HG02884 (cell line): ENCODE results near the gene CLCN3.
"Not testable (repeated sequence)": the region's sequence is repeated elsewhere in the genome, so short reads cannot be mapped to it uniquely, and the experiment has no call there.

Experiments used
- ATAC-seq: cut with Tn5 transposase; IDR thresholded peaks from one replicate; pipeline ENCODE4 v1.9.1; 2021; ENCODE audit warnings: mild to moderate bottlenecking, moderate library complexity; ENCODE audit not compliant: unreplicated experiment

Gene CLCN3

DNA sequence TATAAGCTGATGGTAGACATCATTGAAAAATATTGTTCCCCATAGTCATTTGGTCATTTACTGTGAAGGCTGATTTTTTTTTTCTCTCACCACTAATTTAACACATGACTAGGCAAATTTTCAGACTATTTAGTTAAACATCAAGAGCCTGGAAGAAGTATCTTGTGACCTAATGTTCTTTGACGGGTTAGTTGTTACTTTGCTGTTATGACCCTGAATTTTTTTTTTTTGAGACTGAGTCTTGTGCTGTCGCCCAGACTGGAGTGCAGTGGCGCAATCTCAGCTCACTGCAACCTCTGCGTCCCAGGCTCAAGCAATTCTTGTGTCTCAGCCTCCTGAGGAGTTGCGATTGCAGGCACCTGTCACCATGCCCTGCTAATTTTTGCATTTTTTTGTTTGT is 70.4 kb downstream of the CLCN3 start:
- ATAC-seq, result no peak

DNA sequence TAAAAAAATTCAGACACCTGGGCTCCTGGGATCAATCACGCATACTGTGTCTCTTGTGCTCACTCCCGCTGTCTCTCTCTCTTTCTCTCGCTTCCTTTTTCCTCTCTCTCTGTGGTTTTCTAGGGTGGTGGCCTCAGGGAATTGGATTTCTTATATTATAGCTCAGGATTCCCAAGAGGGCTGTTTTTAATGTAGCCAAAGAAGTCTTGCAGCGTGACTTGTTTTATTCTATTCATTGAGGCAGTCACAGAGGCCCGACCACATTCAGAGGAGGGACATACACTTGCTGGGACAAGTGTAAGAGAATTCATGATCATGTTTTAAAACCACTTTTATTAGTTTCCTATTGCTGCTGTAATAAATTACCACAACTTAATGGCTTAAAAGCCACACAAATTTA is 78.0 kb downstream of the CLCN3 start:
- ATAC-seq, result no peak

DNA sequence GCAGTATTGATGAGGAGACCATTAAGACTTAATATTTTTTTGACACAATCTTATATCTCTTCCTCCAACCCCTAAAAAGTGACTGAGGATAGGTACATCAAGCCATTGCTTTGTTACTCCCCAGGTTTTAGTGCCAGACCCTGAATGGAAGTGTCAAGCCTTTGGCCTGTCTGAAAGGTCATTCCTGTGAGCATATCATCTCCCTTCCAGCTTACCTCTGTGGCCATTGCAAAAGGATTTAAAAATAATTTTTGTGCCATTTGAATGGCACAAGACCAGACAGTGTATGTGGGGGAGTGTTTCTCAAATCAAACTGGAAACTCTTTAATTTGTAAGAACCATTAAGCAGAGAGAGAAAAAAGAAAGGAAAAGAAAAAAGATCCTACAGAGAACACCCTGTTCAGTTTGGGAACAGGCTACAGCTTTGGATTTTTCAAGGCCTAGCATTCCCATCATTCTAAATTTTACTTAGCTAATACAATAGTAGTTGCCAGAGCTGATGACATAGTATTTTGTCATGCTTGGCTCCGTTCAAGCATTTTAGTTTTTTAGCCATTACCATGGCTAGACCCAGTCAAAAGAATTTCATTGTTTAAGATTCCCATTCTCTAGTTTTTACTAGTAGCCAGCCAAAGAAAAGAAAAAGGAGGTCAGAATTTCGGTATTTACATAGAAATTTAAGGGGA is 87.7 kb downstream of the CLCN3 start:
- ATAC-seq, result no peak

DNA sequence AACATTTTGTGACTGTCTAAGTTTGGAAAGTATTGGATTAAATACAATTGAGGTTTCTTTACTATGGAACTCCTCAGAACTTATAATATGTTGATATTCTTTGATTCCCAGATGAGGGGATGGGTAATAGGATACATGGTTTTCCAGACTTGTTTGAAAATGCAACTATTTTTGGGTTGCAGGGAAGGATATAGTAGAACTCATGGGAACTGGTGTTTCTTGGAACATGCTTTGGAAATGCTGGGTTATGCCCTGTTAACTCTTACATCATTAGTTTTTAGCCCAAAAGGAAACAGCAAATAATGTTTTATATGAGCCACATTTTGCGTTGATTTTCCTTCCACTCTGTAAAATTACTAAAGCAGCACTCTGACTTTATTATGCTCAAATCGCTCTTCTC is 95.4 kb downstream of the CLCN3 start:
- no peak for ATAC-seq

DNA sequence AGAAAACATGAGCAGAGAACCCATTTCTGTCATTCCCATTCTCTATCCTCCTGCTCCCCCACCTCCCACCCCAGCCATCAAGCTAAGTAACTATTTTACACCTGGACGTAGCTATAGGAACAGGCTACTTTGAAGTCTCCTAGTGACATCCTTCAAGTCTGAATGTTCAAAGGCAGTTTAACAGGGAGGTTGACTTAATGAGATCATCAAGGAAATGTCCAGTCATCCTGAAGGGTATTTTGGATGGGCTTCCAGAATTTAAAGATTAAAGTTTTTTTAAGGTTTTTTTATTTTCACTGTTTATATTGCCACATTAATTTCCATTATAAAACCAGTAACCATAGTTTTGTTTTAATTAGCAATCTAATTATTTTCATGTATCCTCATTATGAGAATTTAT is 96.3 kb downstream of the CLCN3 start:
- no peak for ATAC-seq

DNA sequence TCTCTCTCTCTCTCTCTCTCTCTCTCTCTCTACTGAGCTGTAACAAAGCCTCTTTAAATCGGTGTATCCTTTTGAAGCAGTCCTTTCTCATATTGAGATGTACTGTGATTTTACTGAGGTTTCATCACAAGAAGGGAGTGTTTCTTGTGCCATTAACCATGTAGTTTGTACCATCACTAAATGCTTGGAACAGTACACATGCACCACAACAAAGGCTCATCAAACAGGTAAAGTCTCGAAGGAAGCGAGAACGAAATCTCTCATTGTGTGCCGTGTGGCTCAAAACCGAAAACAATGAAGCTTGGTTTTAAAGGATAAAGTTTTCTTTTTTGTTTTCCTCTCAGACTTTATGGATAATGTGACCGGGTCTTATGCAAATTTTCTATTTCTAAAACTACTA is 100.2 kb downstream of the CLCN3 start:
- no peak for ATAC-seq

DNA sequence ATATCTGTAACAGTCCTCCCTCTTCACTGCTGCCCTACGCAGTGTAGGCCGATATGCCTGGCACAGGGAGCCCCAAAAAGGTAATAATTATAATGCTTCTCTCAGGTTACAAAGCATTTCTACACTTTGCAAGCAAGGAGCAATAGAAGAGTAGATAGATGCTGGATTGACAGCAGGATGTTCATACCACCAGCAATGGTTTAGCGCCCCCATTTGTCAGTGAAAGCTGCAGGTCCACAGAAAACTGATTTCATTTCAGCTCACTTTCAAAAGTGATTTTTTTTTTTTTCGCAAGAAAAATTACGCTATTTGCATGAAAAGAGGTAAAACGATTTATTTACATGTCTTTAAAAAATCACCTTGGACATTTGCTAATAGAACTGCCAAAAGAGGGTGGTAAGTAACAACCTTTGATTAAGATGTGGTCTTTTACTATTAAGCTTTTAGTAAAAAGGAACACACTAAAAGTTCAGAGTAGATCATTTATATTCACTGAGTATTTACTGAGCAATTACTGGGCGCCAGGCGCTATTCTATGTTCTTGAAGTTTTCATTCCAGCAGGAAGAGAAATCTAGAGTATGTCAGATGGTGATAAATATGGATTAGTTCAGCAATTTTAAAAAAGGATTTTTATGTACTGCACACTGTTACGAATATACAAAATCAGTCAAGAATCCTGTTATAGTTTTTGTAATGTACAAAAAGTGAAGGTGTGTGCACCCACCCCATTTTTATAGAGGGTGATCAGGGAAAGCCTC is 103.0 kb downstream of the CLCN3 start:
- ATAC-seq, result no peak

DNA sequence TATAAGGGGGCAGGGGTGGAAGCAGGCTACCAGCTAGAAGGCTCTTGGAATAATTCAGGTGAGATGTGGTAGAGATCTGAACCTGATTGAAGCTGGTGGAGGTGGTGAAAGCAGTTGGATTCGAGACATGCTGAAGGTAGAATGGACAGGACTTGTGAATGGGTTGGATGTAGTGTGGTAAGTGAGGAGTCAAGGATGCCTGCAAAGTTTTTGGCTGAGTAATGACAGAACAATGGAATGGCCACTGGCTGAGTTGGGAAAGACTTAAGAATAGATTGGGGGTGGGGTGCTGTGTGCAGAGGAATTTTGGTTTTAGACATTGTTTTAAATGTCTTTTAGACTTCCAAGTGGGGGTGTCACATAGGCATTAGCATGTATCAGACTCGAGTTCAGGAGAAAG is 103.9 kb downstream of the CLCN3 start:
- no peak for ATAC-seq

DNA sequence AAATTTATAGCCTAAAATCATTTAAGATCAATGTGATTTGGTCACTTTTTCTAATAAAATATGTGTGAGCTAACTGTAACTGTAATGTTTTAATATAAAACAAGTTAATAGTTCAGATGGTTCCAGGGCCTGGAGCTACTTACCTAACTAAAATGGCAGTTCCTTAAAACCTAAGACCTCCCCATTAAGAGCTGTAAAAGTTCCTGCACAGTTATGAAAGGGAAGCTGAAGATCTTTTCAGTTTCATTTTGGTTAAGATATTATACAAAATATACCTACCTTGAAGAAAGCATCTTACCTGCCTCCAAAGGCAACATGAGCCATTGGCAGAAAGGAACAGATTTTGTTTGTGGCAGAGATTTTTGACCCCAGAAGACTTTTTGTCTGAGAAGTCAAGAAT is 107.2 kb downstream of the CLCN3 start:
- peak; percentile 43 for ATAC-seq

DNA sequence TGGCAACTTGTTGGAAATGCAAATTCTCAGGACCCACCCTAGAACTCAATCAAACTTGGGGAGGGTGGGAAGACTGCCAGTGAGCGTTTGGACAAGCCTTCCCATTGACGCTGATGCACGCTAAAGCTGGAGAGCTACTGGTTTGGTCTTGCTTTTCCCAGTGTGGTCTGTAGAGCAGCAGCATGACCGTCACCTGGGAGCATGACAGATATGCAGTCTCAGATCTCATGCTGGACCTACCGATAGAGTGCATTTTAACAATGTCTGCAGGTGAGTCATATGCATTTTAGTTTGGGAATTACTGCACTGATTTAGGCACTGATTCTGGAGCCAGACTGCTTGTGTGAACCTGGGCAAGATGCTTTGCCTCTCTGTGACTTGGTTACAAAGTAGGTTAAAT is 110.2 kb downstream of the CLCN3 start:
- ATAC-seq, result no peak

DNA sequence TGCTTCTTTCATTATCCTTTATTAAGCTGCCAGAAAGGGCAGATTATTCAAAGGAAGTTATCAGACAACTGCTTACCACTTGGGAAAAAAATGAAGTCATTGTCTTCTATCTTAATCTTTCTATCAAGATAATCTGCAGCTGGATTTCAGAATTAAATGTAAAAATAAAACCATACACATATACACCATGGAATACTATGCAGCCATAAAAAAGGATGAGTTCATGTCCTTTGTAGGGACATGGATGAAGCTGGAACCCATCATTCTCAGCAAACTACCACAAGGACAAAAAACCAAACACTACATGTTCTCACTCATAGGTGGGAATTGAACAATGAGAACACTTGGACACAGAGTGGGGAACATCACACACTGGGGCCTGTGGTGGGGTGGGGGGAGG is 118.2 kb downstream of the CLCN3 start:
- ATAC-seq, result not testable (repeated sequence)

DNA sequence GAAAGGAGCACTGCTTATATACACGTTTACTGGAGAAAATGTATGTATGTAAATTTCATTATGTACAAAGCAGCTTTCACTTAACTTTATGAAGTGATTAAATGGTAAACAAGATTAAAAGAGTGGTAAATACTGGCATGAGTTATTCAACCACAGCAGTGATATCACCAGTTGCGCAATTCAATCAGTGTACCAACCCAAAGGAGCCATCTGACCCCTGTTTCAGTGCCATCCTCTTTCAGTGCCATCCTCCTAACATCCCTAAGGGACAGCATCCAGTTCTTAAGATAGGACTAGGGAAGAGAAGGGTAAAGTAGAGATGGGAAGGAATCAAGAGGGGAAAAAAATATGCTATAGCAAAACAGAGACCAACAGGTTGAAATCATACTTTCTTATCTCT is 121.2 kb downstream of the CLCN3 start:
- ATAC-seq, result no peak

DNA sequence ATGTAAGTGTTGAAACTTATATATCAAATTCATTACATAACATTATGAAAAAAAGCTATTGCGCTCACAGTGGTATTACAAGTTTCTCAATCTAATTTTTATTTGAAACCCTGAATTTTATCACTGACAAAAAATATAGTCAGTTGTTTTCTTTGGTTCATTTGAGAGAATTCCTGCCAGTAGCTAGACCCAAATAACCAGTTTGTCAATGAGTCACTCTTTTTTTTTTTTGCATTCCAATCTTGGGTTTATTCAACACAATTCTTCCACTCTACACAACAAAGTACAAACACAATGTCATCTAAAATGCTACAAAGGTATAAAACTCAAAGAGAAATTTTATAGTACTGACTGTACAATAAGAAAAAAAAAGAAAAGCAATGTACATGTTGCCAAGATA is 124.2 kb downstream of the CLCN3 start:
- no peak for ATAC-seq

DNA sequence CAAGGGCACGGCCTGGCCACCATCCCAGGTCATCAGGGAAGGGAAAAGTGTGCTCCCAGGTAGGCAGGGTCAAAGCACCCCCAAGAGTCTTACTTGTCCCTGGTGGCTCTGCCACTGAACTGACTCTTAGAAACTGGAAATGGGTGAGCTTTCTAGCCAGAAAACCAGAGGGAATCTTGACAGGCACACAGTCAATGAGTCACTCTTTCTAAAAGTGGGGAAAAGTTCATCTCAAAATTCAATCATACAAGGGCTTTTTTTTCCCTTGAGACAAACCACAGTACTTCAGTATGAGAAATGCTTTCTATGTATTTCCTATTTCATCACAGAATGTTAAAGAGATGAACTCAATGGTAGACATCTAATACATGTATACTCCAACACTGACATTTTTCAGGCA is 124.9 kb downstream of the CLCN3 start:
- ATAC-seq, result no peak

DNA sequence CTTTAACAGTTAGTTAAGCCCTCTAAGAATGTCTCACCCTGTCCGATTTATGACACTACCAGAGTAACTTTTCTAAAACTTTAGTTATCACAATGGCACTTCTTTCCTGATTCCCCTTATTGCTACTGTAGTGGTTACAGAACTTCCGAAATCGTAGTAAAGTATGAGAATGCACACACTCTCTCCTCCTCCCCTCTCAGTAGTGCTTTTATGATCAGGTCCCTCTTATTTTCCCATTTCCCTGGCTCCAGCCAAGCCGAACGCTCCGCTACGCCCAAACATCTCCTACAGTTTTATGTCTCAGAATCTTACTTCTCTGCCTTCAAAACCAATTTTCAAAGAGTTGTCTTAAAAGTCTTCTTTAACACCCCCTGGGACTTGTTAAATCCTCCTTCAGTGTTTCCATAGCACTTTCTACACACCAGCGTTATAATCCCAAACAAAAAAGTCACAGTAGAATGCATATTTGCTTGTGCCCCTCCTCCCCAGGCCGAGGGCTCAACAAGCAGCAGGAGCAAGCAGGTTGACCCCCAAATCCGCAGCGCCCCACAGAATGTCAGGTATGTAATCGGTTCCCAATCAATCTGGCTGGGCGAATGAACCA is 136.7 kb downstream of the CLCN3 start:
- ATAC-seq, result peak; percentile 13

DNA sequence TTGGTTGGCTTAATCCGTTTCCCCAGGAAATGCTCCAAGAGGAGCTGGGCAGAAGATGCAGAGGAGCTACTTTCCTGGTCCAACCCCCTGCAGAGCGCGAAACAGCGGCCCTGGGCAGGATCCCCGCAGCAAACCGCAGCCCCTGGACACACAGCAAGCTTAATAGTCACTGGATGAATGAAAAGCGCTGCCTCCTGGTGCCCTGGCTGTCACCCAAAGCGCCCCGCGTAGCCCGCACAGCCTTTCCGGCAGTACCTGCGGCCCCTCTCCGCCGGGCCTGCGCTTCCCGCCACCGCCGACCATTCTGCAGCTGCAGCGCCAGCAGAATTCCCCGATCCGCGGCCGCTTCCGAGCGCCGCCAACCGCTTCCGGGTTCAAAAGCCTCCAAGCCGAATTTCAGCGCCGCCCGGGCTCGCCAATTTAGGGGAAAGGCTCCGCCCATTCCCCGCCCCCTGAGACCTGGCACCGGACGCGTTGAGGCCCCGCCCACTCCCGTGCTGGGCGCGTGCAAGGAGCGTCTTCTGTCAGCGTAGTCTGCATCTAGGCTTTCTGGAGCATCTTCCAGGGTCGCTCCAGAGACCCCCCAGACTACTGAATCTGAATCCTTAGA is 137.3 kb downstream of the CLCN3 start, which contains the start of gene HPF1:
Gene HPF1, minus strand, starts transcription at position 370 of the 610 bp plus-strand sequence. Its CDS starts 67 bp downstream, at position 303.
- peak; percentile 92 for ATAC-seq

DNA sequence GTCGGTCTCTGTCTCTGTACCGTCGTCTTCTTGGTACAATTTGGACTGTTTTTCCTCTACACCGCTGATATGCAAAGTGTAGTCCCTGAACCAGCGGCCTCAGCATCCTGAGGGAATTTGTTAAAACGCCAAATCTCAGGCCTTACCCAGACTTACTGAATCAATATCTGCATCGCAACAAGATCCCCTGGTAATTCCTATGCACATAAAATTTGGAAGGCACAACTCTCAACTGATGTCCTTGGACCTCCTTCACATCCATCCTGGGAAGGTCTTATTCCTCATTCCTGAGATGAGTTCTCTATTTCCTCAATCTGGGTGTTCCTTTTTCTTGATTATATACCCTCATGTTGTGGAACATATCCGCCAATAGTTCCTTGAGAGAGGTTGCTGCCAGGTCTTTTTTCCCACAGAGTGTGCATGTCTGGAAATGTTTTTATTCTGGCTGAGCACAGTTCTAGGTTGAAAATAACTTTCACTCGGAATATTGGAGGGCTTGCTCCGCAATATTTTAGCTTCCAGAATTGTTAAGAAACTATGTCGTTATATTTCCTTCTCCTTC is 138.1 kb downstream of the CLCN3 start:
- ATAC-seq, result no peak

DNA sequence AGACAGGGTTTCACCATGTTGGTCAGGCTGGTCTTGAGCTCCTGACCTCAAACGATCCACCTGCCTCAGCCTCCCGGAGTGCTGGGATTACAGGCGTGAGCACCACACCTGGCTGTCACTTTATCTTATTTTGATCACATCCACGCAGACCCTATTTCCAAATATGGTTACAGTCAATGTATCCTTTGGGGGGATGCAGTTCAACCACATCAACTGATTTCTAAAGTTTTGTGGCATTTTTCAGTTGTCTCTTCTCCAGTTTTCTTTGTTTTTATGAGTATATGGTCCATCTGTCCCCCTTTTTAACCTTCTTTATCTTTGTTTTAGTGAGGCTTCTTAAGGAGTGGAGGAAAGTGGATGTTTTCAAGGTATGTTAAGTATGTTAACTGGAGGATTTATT is 141.5 kb downstream of the CLCN3 start:
- ATAC-seq, result no peak

DNA sequence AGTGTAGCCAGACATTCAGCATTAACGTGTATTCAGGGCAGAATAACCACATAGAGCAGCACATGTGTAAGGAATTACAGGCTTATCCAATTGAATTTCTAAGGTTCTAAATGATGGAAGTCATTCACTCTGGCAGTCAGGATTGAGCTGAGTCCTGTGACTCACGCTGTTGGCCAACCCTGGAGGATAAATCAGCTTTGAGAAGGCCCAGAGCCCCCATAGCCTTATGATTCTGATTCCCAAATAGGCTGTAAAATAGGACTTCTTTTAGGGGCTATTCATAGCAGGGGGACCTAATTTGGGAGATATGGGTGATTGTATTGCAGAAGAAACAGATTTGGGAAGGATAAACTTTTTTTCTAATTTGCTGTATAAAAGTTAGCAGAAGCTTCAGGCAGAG is 145.5 kb downstream of the CLCN3 start:
- ATAC-seq, result no peak

DNA sequence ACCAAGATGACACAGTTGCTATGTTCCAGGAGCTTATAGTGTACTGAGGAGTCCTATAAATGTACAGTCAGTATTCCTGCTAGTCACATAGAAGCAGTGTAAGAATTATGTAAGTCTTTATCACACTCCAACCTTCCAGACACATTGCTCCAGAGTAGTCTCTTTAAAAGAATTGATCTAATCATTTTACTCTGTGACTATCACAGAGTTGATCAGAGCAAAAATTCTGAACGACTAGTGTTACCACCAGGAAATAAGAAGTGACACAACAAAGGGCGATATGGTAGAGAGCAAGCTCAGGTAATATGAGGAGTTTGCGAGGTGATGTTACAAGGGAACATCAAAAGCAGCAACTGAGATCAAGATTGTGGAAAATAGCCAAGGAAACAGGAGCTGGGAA is 146.4 kb downstream of the CLCN3 start:
- no peak for ATAC-seq

DNA sequence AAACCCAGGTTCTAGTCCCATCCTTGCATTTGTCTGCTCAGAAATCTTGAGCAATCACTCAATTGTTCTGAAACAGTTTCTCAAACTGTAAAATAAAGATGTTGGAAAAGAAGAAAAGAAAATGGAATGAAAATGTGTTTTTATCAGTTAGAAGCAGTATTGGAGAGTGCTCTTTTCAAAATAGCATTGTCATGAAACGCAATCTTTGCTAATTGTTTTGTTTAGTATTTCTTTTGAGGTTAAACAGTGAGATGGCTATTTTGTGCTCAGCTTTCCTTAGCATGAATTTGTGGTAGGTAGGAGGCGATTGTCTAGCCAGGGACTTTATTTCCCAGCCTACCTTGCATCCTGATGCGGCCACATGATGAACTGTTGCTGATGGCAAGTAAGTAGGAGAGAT is 148.0 kb downstream of the CLCN3 start:
- ATAC-seq, result no peak
